Fibroblast of villous mesenchyme (primary cell): ENCODE results near the gene MOK. TPM values are rescaled to one million over a fixed set of nuclear protein-coding genes. Genes with fewer than 3 reads are reported as not detected.

Experiments used
- DNase-seq: peaks from one replicate; pipeline ENCODE4 v3.0.0-alpha.2; 2010; ENCODE audit warnings: low read depth
- H3K4me3 ChIP-seq: 2 replicates; pipeline ENCODE4 v1.5.1; 2011; ENCODE audit warnings: low read depth, mild to moderate bottlenecking, low read length
- total RNA-seq: library from RNA; depleted of rRNA; stranded (reverse); fragments of >200 nt; gene quantifications from 2 replicates; pipeline ENCODE4 v1.2.3, GENCODE V29; 2012
- TF ChIP-seq, protein P1 (sequence below): IDR thresholded peaks from 2 replicates; pipeline ENCODE4 v1.5.1; 2012; ENCODE audit warnings: low read depth, mild to moderate bottlenecking, low read length; ENCODE audit not compliant: insufficient read depth

The MOK gene
- total RNA-seq, 1 donor = 16.0 TPM

GRCh38 chr14:102210421-102211042 is 94.4 kb downstream of the MOK start:
- DNase-seq = no peak
- TF ChIP-seq, protein P1, sequence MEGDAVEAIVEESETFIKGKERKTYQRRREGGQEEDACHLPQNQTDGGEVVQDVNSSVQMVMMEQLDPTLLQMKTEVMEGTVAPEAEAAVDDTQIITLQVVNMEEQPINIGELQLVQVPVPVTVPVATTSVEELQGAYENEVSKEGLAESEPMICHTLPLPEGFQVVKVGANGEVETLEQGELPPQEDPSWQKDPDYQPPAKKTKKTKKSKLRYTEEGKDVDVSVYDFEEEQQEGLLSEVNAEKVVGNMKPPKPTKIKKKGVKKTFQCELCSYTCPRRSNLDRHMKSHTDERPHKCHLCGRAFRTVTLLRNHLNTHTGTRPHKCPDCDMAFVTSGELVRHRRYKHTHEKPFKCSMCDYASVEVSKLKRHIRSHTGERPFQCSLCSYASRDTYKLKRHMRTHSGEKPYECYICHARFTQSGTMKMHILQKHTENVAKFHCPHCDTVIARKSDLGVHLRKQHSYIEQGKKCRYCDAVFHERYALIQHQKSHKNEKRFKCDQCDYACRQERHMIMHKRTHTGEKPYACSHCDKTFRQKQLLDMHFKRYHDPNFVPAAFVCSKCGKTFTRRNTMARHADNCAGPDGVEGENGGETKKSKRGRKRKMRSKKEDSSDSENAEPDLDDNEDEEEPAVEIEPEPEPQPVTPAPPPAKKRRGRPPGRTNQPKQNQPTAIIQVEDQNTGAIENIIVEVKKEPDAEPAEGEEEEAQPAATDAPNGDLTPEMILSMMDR = no peak
- H3K4me3 ChIP-seq = no peak overlapping the region

DNA sequence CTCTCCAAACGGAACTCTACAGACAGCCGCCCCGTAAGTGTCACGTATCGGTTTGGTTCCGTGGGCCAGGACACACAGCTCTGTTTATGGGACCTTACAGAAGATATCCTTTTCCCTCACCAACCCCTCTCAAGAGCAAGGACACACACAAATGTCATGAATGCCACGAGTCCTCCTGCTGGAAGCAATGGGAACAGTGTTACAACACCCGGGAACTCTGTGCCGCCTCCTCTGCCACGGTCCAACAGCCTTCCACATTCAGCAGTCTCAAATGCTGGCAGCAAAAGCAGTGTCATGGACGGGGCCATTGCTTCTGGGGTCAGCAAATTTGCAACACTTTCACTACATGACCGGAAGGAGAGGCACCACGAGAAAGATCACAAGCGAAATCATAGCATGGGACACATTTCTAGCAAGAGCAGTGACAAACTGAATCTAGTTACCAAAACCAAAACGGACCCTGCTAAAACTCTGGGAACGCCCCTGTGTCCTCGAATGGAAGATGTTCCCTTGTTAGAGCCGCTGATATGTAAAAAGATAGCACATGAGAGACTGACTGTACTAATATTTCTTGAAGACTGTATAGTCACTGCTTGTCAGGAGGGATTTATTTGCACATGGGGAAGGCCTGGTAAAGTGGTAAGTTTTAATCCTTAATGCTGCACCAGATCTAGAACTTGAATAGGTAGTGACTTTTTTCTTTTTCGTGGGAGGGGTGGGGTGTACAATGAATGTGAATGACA is 95.6 kb downstream of the MOK start:
- TF ChIP-seq, protein P1 = peak; percentile 48
- no peak overlapping the region for H3K4me3 ChIP-seq
- DNase-seq = peak; percentile 32

DNA sequence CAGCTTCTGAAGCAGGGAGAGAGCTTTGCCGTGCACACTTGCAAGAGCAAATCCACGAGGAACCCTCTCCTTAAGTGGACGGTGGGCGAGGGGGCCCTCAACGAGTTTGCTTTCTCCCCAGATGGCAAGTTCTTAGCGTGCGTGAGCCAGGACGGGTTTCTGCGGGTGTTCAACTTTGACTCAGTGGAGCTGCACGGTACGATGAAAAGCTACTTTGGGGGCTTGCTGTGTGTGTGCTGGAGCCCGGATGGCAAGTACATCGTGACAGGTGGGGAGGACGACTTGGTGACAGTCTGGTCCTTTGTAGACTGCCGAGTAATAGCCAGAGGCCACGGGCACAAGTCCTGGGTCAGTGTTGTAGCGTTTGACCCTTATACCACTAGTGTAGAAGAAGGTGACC is 96.2 kb downstream of the MOK start:
- TF ChIP-seq, protein P1 = no peak
- H3K4me3 ChIP-seq = no peak overlapping the region
- no peak for DNase-seq

DNA sequence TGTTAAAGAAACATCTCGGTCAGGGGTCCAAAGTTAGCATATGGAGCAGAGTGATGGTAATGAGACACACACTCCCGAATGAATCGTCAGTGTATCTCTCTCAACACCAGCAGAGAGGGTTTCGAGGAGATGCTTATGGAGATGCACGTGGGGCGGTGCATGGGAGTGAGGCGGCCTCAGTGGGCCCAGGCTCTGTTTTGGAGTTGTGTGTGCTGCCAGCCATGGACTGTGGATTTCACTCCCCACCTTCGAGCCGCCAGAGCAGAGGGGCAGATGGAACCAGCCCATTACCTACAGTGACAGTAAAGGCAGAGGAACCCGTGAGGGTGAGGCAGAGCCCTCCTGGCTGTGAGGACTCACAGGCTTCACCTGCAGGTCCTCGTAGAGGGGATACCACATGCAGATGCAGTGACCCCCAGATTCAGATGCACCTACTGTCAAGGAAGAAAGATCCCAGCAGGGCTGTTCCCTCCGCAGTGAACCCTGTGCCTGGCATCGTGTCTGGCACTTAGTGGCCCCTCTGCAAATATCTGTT is 97.1 kb downstream of the MOK start:
- TF ChIP-seq, protein P1 = no peak
- no peak overlapping the region for H3K4me3 ChIP-seq

GRCh38 chr14:102206918-102207317 is 98.0 kb downstream of the MOK start:
- no peak overlapping the region for H3K4me3 ChIP-seq
- DNase-seq = no peak
- TF ChIP-seq, protein P1 = no peak

More for the DNA sequence above, 97.1 kb downstream of the MOK start:
- no peak for DNase-seq

- DNase-seq = no peak
- H3K4me3 ChIP-seq = no peak overlapping the region
- TF ChIP-seq, protein P1 = no peak
Observed at GRCh38 chr14:102205560-102205959, 99.4 kb downstream of the MOK start.
